HuH-7.5 (cell line): ENCODE measurements around the gene ATP6V1G1.
A peak's percentile ranks its signal among the peaks of the same experiment; 100 is the strongest.
"Not testable (repeated sequence)": the region's sequence is repeated elsewhere in the genome, so short reads cannot be mapped to it uniquely, and the experiment has no call there.

ENCODE experiments used
- DNase-seq: peaks from one replicate; pipeline ENCODE4 v3.0.0; 2011; ENCODE audit warnings: low spot score

Gene ATP6V1G1

GRCh38 chr9:114578134-114578533 is 9.4 kb upstream of the ATP6V1G1 start:
- not testable (repeated sequence) for DNase-seq

GRCh38 chr9:114580609-114581193 is 6.9 kb upstream of the ATP6V1G1 start:
- no peak for DNase-seq

- DNase-seq = no peak
Measured at GRCh38 chr9:114583371-114584155, 4.0 kb upstream of the ATP6V1G1 start.

GRCh38 chr9:114588210-114588609 is 641 bp downstream of the ATP6V1G1 start:
- no peak for DNase-seq

GRCh38 chr9:114588651-114589526 is 1.3 kb downstream of the ATP6V1G1 start:
- no peak for DNase-seq

- DNase-seq = no peak
Measured at GRCh38 chr9:114590328-114590727, 2.8 kb downstream of the ATP6V1G1 start.

- DNase-seq = no peak
Measured at GRCh38 chr9:114591291-114591787, 3.8 kb downstream of the ATP6V1G1 start.

- no peak for DNase-seq
Measured at GRCh38 chr9:114591849-114592248, 4.3 kb downstream of the ATP6V1G1 start.

- DNase-seq = no peak
Measured at GRCh38 chr9:114592356-114592755, 4.8 kb downstream of the ATP6V1G1 start.

GRCh38 chr9:114594136-114594535 is 6.6 kb downstream of the ATP6V1G1 start:
- DNase-seq = no peak

- DNase-seq = not testable (repeated sequence)
Measured at GRCh38 chr9:114600502-114601248, 13.1 kb downstream of the ATP6V1G1 start.

GRCh38 chr9:114601787-114602186 is 14.2 kb downstream of the ATP6V1G1 start:
- not testable (repeated sequence) for DNase-seq

- no peak for DNase-seq
Measured at GRCh38 chr9:114602620-114603019, 15.1 kb downstream of the ATP6V1G1 start.

- no peak for DNase-seq
Measured at GRCh38 chr9:114603248-114603647, 15.7 kb downstream of the ATP6V1G1 start.

GRCh38 chr9:114604989-114605388 is 17.4 kb downstream of the ATP6V1G1 start:
- no peak for DNase-seq

- no peak for DNase-seq
Measured at GRCh38 chr9:114606068-114606467, 18.5 kb downstream of the ATP6V1G1 start.

- DNase-seq = no peak
Measured at GRCh38 chr9:114606597-114607207, 19.1 kb downstream of the ATP6V1G1 start.

GRCh38 chr9:114607671-114608524 is 20.3 kb downstream of the ATP6V1G1 start:
- no peak for DNase-seq

GRCh38 chr9:114608525-114608796 is 20.9 kb downstream of the ATP6V1G1 start:
- DNase-seq = no peak

- DNase-seq = peak; percentile 63
Measured at GRCh38 chr9:114611516-114612271, 24.1 kb downstream of the ATP6V1G1 start.
